SU-DHL-6 (cell line): ENCODE data around the gene TRAK1.
A peak's percentile ranks its signal among the peaks of the same experiment; 100 is the strongest.

ENCODE experiments used
- H2AFZ ChIP-seq: fragments of 200-600 bp; sonication (generic); 2 replicates; pipeline ENCODE4 v1.6.1; 2014; ENCODE audit warnings: low read depth, mild to moderate bottlenecking, moderate library complexity, mixed read lengths, antibody characterized with exemption, low read length; ENCODE audit not compliant: severe bottlenecking
- H3F3A ChIP-seq: fragments of 200-600 bp; shearing (Covaris generic); 2 replicates; pipeline ENCODE4 v1.6.0; 2016; ENCODE audit warnings: antibody characterized with exemption, mild to moderate bottlenecking; ENCODE audit not compliant: insufficient read depth
- H3K27ac ChIP-seq: fragments of 200-600 bp; sonication (generic); 2 replicates; pipeline ENCODE4 v1.5.1; 2016; ENCODE audit warnings: low read depth, mild to moderate bottlenecking, low read length, moderate library complexity, mixed read lengths
- H3K27me3 ChIP-seq: fragments of 200-600 bp; sonication (generic), shearing (Covaris generic); 2 replicates; pipeline ENCODE4 v1.6.0; 2014; ENCODE audit warnings: mild to moderate bottlenecking, low read length
- H3K36me3 ChIP-seq: fragments of 200-600 bp; sonication (generic); 2 replicates; pipeline ENCODE4 v1.6.1; 2014; ENCODE audit warnings: mild to moderate bottlenecking, low read length, mixed read lengths
- H3K4me2 ChIP-seq: fragments of 300-600, 200-600 bp; shearing (Covaris generic), sonication (generic); 2 replicates; pipeline ENCODE4 v1.6.0; 2014; ENCODE audit warnings: low read length, low read depth, mild to moderate bottlenecking; ENCODE audit not compliant: poor library complexity, severe bottlenecking
- H3K4me3 ChIP-seq: fragments of 200-600 bp; sonication (generic); 2 replicates; pipeline ENCODE4 v1.5.1; 2014; ENCODE audit warnings: antibody characterized with exemption, low read length, mild to moderate bottlenecking, mixed read lengths; ENCODE audit not compliant: insufficient read depth, poor library complexity, severe bottlenecking
- H3K79me2 ChIP-seq: fragments of 200-600 bp; sonication (generic); 2 replicates; pipeline ENCODE4 v1.6.1; 2014; ENCODE audit warnings: mild to moderate bottlenecking, low read length, moderate library complexity; ENCODE audit not compliant: insufficient read depth
- H3K9ac ChIP-seq: fragments of 200-600 bp; sonication (generic); 2 replicates; pipeline ENCODE4 v1.7.0; 2014; ENCODE audit warnings: mild to moderate bottlenecking, low read length
- H3K9me2 ChIP-seq: fragments of 200-600 bp; sonication (generic); replicated peaks from 2 replicates; pipeline ENCODE4 v1.6.1; 2014; ENCODE audit warnings: low read length; ENCODE audit not compliant: insufficient read depth
- H3K9me3 ChIP-seq: fragments of 200-600 bp; sonication (generic); 2 replicates; pipeline ENCODE4 v1.6.1; 2014; ENCODE audit warnings: low read length, mixed read lengths; ENCODE audit not compliant: insufficient read depth
- H4K20me1 ChIP-seq: fragments of 200-600 bp; sonication (generic); 2 replicates; pipeline ENCODE4 v1.6.1; 2014; ENCODE audit warnings: low read depth, mild to moderate bottlenecking, antibody characterized with exemption, low read length, moderate library complexity, mixed read lengths
- CTCF ChIP-seq: fragments of 200-600 bp; sonication (generic); IDR thresholded peaks from one replicate; pipeline ENCODE4 v1.5.1; 2017; ENCODE audit warnings: antibody characterized with exemption, mild to moderate bottlenecking, low read length, moderate library complexity; ENCODE audit not compliant: insufficient read depth, poor library complexity, severe bottlenecking
- EZH2phosphoT487 ChIP-seq: fragments of 200-600 bp; sonication (generic), shearing (Covaris generic); conservative IDR thresholded peaks from 2 replicates; pipeline ENCODE4 v1.6.1; 2018; ENCODE audit warnings: mild to moderate bottlenecking, antibody characterized with exemption, low read length, moderate library complexity, mixed read lengths

TRAK1 gene

DNA sequence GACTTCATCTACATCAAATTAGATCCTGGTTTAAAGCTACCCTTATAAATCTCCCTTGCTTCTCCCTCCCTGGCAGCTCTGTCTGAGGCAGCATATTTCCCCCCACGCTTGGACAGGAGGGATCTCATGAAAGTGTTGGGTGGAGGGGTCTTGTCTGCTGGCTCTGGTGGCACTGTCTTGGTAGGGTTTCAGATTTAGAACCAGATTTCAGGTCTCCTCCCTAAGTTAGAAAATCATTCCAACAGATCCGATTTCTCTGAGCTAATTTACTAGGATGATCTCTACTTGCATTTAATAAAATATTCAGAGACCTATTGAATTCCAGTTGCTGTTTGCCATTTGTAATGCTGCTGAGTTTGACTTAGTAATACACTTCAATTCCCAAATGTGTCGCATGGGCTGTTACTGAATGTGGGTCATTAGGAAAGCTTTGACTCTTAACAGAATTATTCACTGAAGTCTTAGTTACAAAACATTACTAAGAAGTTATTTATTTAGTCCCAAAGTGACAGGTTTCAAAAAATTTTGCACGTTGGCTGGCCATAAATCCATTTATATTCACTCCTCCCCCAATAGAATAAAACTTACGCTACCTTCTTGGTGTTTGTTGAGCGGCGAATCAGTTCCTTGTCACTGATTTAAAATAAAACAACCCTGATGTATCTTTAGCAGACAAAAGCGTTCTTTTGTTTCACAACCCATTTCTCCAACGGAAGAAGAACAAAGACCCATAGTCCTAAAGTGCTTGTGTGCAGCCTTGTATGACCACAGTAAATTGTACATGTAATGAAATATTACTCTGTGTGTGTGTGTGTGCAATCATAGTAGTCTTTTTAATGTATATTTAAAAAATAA is 84.5 kb downstream of the TRAK1 start:
- Histone ChIP-seq H3K4me3 (peak overlapping the region; percentile 34), H3K27me3 (no peaks in the 10 kb centered on the region), H3K9me3 (no peaks in the 10 kb centered on the region), H3F3A (peaks cover 50% of the 10 kb centered on the region), H3K9ac (peak overlapping the region; percentile 58), H4K20me1 (no peaks in the 10 kb centered on the region), H2AFZ (no peak overlapping the region), H3K4me2 (peak overlapping the region; percentile 83), H3K79me2 (peaks cover 76% of the 10 kb centered on the region), H3K36me3 (no peaks in the 10 kb centered on the region), H3K9me2 (no peaks in the 10 kb centered on the region), H3K27ac (peak overlapping the region; percentile 98)
- TF ChIP-seq EZH2phosphoT487 (no peak), CTCF (no peak)

- peak overlapping the region; percentile 58 for H3K9ac ChIP-seq
- no peaks in the 10 kb centered on the region for H3K9me3 ChIP-seq
- H3K4me2 ChIP-seq = peak overlapping the region; percentile 83
- no peaks in the 10 kb centered on the region for H4K20me1 ChIP-seq
- H3K27ac ChIP-seq = peak overlapping the region; percentile 98
- H3K9me2 ChIP-seq = no peaks in the 10 kb centered on the region
- peaks cover 45% of the 10 kb centered on the region for H3F3A ChIP-seq
- TF ChIP-seq CTCF (no peak), EZH2phosphoT487 (no peak)
- no peak overlapping the region for H3K4me3 ChIP-seq
- no peak overlapping the region for H2AFZ ChIP-seq
- H3K79me2 ChIP-seq = peaks cover 71% of the 10 kb centered on the region
- H3K27me3 ChIP-seq = no peaks in the 10 kb centered on the region
- no peaks in the 10 kb centered on the region for H3K36me3 ChIP-seq
These were observed 85.3 kb downstream of the TRAK1 start for GRCh38 chr3:42176242-42177034.

- Histone ChIP-seq H3K9ac (peak overlapping the region; percentile 58; the same call in 1 of the 2 replicates), H3K9me2 (no peaks in the 10 kb centered on the region), H3K4me3 (no peak overlapping the region), H3F3A (peaks cover 37% of the 10 kb centered on the region), H2AFZ (no peak overlapping the region), H3K27ac (peak overlapping the region; percentile 98), H3K4me2 (peak overlapping the region; percentile 83), H3K79me2 (peaks cover 70% of the 10 kb centered on the region), H3K9me3 (no peaks in the 10 kb centered on the region), H4K20me1 (no peaks in the 10 kb centered on the region), H3K36me3 (no peaks in the 10 kb centered on the region), H3K27me3 (no peaks in the 10 kb centered on the region)
- TF ChIP-seq CTCF (no peak), EZH2phosphoT487 (no peak)
These were observed 86.1 kb downstream of the TRAK1 start for GRCh38 chr3:42177068-42177800.
